Upper lobe of left lung (tissue), 6 donors: ENCODE measurements around the gene MCOLN2. TPM values are rescaled to one million over a fixed set of nuclear protein-coding genes. Genes with fewer than 3 reads are reported as not detected.
A peak's percentile ranks its signal among the peaks of the same experiment; 100 is the strongest.

Experiments used
- ATAC-seq, 2 donors: fragments of 200-7000 bp; cut with Tn5 transposase; one replicate each; pipeline ENCODE4 v1.9.1; 2022; ENCODE audit warnings: mild to moderate bottlenecking in 2 of 2, moderate library complexity in 2 of 2; ENCODE audit not compliant: low FRiP score in 2 of 2
- DNase-seq, 2 donors: peaks; one replicate each; pipeline ENCODE4 v3.0.0-alpha.2; 2019 to 2020
- H3K27ac ChIP-seq, 4 donors: fragments of 200-600 bp; sonication (generic); one replicate each; pipeline ENCODE4 v1.5.1; 2016 to 2019
- H3K27me3 ChIP-seq, 4 donors: fragments of 200-600 bp; sonication (generic); one replicate each; pipeline ENCODE4 v1.5.1; 2017 to 2019
- H3K36me3 ChIP-seq, 4 donors: fragments of 200-600 bp; sonication (generic); one replicate each; pipeline ENCODE4 v1.5.1; 2016 to 2019
- H3K4me1 ChIP-seq, 4 donors: fragments of 200-600 bp; sonication (generic); one replicate each; pipeline ENCODE4 v1.5.1; 2018 to 2019
- H3K4me3 ChIP-seq, 4 donors: fragments of 200-600 bp; sonication (generic); one replicate each; pipeline ENCODE4 v1.5.1; 2017 to 2019; ENCODE audit warnings: mild to moderate bottlenecking in 2 of 4, moderate library complexity in 1 of 4
- H3K9me3 ChIP-seq, 4 donors: fragments of 200-600 bp; sonication (generic); one replicate each; pipeline ENCODE4 v1.5.1; 2018 to 2019
- CTCF ChIP-seq, 6 experiments: fragments of 450-650 bp in 4 of 6; fragments of 200-600 bp in 2 of 6; sonication (generic) in 2 of 6; IDR thresholded peaks; one replicate each; pipeline ENCODE4 v1.5.1; 2016 to 2019; ENCODE audit warnings: antibody characterized with exemption in 6 of 6
- EP300 ChIP-seq, 4 donors: sonication (generic); formaldehyde crosslinking; IDR thresholded peaks; one replicate each; pipeline ENCODE4 v1.5.1; 2017; ENCODE audit warnings: antibody characterized with exemption in 4 of 4, control low read depth in 2 of 4
- POLR2A ChIP-seq, 4 donors: fragments of 450-650 bp; IDR thresholded peaks; one replicate each; pipeline ENCODE4 v1.5.1; 2016 to 2017; ENCODE audit warnings: antibody characterized with exemption in 4 of 4, mild to moderate bottlenecking in 2 of 4
- POLR2AphosphoS5 ChIP-seq, 2 donors: sonication (generic); formaldehyde crosslinking; IDR thresholded peaks; one replicate each; pipeline ENCODE4 v1.5.1; 2017; ENCODE audit warnings: antibody characterized with exemption in 2 of 2
- WGBS, 2 donors: methylation state at CpG; one replicate each; pipeline ENCODE4 v1.1.5; 2017 to 2018; 5-methylcytosine and 5-hydroxymethylcytosine counted together
- total RNA-seq, 6 donors: library from RNA; depleted of rRNA in 4 of 6; stranded (reverse); fragments of >200 nt in 4 of 6; gene quantifications; one replicate each; pipeline versions ENCODE4 v1.1.0 to v1.2.1, GENCODE V29; 2016 to 2021
- donor health status: DM: no; HTN: no; CAD: no; lungs with moderate emphysema.
- donor health status: DM: no; HTN: yes; CAD: no; lungs with severe emphysema.

MCOLN2 gene
- total RNA-seq, result 10 to 100 TPM in 2 of 6 donors, 1 to 10 TPM in 4; 5.8 to 41.9 (median 7.4) TPM

GRCh38 chr1:84996846-84997666 lies at the start of gene MCOLN2:
MCOLN2 (minus strand) TSS chr1:84997113; CDS start chr1:84996872, 241 bp downstream.
- 0 to 1% methylated on average over 19 to 42 of the region's 87 CpGs for WGBS, 2 donors
- peaks cover 0 to 13% (median 8%) of the 10 kb centered on the region in 4 donors for H3K27me3 ChIP-seq
- H3K4me3 ChIP-seq, result peak within 1 kb of the TSS; percentile 53 to 76 (median 68)
- no peaks in the 10 kb centered on the region for H3K9me3 ChIP-seq
- peak within 1 kb of the TSS in 2 of 4 donors; percentile 43 to 68 for H3K27ac ChIP-seq
- TF ChIP-seq POLR2A (IDR thresholded peaks at IDR 0.05) (peak in 2 of 4 donors; percentile 17 to 34), POLR2AphosphoS5 (IDR thresholded peaks at IDR 0.05) (peak in 1 of 2 donors; percentile 30), CTCF (IDR thresholded peaks at IDR 0.05) (no peak), EP300 (IDR thresholded peaks at IDR 0.05) (no peak)
- peaks cover 18 to 24% (median 21%) of the 10 kb centered on the region in 4 donors for H3K4me1 ChIP-seq
- ATAC-seq (peak; percentile 80 to 92), DNase-seq (peak; percentile 28 to 90)
- H3K36me3 ChIP-seq, result no peaks in the 10 kb centered on the region

GRCh38 chr1:85042413-85042812 lies 45.5 kb upstream of the MCOLN2 start:
- Histone ChIP-seq H3K4me3 (no peak overlapping the region), H3K9me3 (no peaks in the 10 kb centered on the region), H3K36me3 (no peaks in the 10 kb centered on the region), H3K27me3 (peaks cover 0 to 2% (median 0%) of the 10 kb centered on the region in 4 donors), H3K4me1 (peaks cover 1 to 4% (median 3%) of the 10 kb centered on the region in 4 donors), H3K27ac (no peak overlapping the region)
- ATAC-seq (no peak), DNase-seq (no peak)
- TF ChIP-seq POLR2A (IDR thresholded peaks at IDR 0.05) (no peak), CTCF (IDR thresholded peaks at IDR 0.05) (no peak), EP300 (IDR thresholded peaks at IDR 0.05) (no peak), POLR2AphosphoS5 (IDR thresholded peaks at IDR 0.05) (no peak)

GRCh38 chr1:85041793-85042192 lies 44.9 kb upstream of the MCOLN2 start:
- Histone ChIP-seq H3K36me3 (no peaks in the 10 kb centered on the region), H3K27me3 (no peaks in the 10 kb centered on the region), H3K27ac (no peak overlapping the region), H3K4me1 (no peaks in the 10 kb centered on the region), H3K9me3 (no peaks in the 10 kb centered on the region), H3K4me3 (no peak overlapping the region)
- WGBS, 2 donors, result 91 to 98% methylated on average over 5 of the region's 5 CpGs
- DNase-seq, result no peak
- TF ChIP-seq EP300 (IDR thresholded peaks at IDR 0.05) (no peak), CTCF (IDR thresholded peaks at IDR 0.05) (no peak), POLR2AphosphoS5 (IDR thresholded peaks at IDR 0.05) (no peak), POLR2A (IDR thresholded peaks at IDR 0.05) (no peak)
- no peak for ATAC-seq

GRCh38 chr1:85033221-85033620 lies 36.3 kb upstream of the MCOLN2 start:
- no peaks in the 10 kb centered on the region for H3K27me3 ChIP-seq
- no peaks in the 10 kb centered on the region for H3K36me3 ChIP-seq
- TF ChIP-seq CTCF (IDR thresholded peaks at IDR 0.05), result no peak
- TF ChIP-seq POLR2AphosphoS5 (IDR thresholded peaks at IDR 0.05), result no peak
- TF ChIP-seq EP300 (IDR thresholded peaks at IDR 0.05), result no peak
- TF ChIP-seq POLR2A (IDR thresholded peaks at IDR 0.05), result no peak
- DNase-seq (no peak), ATAC-seq (no peak)
- H3K4me3 ChIP-seq, result no peak overlapping the region
- WGBS, 2 donors, result 70 to 77% methylated on average over 2 of the region's 2 CpGs
- no peaks in the 10 kb centered on the region for H3K9me3 ChIP-seq
- no peak overlapping the region for H3K27ac ChIP-seq
- H3K4me1 ChIP-seq, result no peaks in the 10 kb centered on the region
